ENCODE measurements around the gene SPATA1. TPM values are rescaled to one million over a fixed set of nuclear protein-coding genes. Genes with fewer than 3 reads are reported as not detected.
A peak's percentile ranks its signal among the peaks of the same experiment; 100 is the strongest.

Gene SPATA1
- total RNA-seq, 1 experiment from 2014 or later = 0.97 TPM

DNA sequence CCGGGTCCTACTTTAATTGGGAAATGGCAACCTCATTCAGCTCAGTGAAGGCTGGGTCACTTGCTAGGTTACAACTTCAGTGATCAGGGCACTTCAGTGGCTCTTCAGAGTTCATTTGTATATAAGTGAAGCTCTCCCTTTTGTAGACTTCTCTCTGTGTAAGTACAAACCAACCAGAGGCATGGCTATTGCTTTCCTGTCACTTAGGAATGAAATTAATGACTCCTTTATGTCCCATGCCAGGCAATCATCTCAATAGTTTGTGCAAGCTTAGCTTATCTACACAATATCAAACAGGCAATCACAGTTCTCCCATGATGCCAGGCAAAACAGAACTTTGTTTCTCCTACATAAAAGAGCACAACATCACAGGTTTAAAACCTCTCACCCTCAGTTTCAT is 90.8 kb downstream of the SPATA1 start:
- no peaks in the 10 kb centered on the region for H3K4me1 ChIP-seq
- H3K27me3 ChIP-seq = no peaks in the 10 kb centered on the region
- H3K9me3 ChIP-seq (replicated peaks) = peaks cover 5% of the 10 kb centered on the region; the same call in 1 of the 2 replicates
- no peak for DNase-seq
- no peaks in the 10 kb centered on the region for H3K36me3 ChIP-seq
- no peak overlapping the region for H3K27ac ChIP-seq
- H3K4me3 ChIP-seq = no peak overlapping the region

DNA sequence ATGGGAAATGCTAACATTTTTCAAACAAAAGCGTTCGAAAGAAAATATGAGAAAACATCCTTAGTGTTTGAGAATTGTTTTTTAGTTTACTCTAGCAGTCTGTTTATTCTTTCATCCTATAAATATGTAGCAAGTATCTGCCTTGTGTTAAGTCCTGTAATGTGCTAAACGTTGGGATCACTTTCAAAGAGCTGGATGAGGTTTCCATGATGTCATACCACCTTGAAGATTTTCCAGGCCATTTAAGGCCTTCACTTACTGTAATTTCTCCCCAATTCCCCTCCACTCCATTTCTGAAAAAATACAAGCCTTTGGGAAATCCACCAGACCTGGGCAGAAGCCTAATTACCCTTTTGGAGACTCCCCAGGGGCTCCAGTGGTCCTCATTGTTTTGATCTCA is 92.2 kb downstream of the SPATA1 start:
- H3K27me3 ChIP-seq = no peaks in the 10 kb centered on the region
- no peak for DNase-seq
- H3K36me3 ChIP-seq = no peaks in the 10 kb centered on the region
- peaks cover 4% of the 10 kb centered on the region; the same call in 1 of the 2 replicates for H3K9me3 ChIP-seq (replicated peaks)
- no peak overlapping the region for H3K4me3 ChIP-seq
- H3K27ac ChIP-seq = no peak overlapping the region
- H3K4me1 ChIP-seq = no peaks in the 10 kb centered on the region

GRCh38 chr1:84598846-84599741 is 92.9 kb downstream of the SPATA1 start:
- no peak for DNase-seq
- Histone ChIP-seq H3K4me3 (no peak overlapping the region), H3K27me3 (no peaks in the 10 kb centered on the region), H3K9me3 (replicated peaks) (no peaks in the 10 kb centered on the region; the same call in 1 of the 2 replicates), H3K36me3 (no peaks in the 10 kb centered on the region), H3K27ac (no peak overlapping the region), H3K4me1 (no peaks in the 10 kb centered on the region)

- 0 out of 2 replicates have a peak, but pooled peaks cover 8% of the 10 kb centered on the region for H3K9me3 ChIP-seq (replicated peaks)
- no peak overlapping the region for H3K4me3 ChIP-seq
- no peak for DNase-seq
- H3K36me3 ChIP-seq = no peaks in the 10 kb centered on the region
- no peaks in the 10 kb centered on the region for H3K4me1 ChIP-seq
- no peak overlapping the region for H3K27ac ChIP-seq
- H3K27me3 ChIP-seq = no peaks in the 10 kb centered on the region
Measured at GRCh38 chr1:84600796-84601195, 94.6 kb downstream of the SPATA1 start.

- Histone ChIP-seq H3K4me1 (no peaks in the 10 kb centered on the region), H3K27me3 (no peaks in the 10 kb centered on the region), H3K9me3 (replicated peaks) (0 out of 2 replicates have a peak, but pooled peaks cover 8% of the 10 kb centered on the region), H3K4me3 (peak overlapping the region; percentile 47), H3K27ac (peak overlapping the region; percentile 18; the same call in 1 of the 2 replicates), H3K36me3 (no peaks in the 10 kb centered on the region)
- DNase-seq = peak; percentile 24 to 35
Measured at GRCh38 chr1:84603223-84603622, 97.0 kb downstream of the SPATA1 start.

- Histone ChIP-seq H3K27ac (peak overlapping the region; percentile 18; the same call in 1 of the 2 replicates), H3K9me3 (replicated peaks) (0 out of 2 replicates have a peak, but pooled peaks cover 8% of the 10 kb centered on the region), H3K27me3 (no peaks in the 10 kb centered on the region), H3K4me3 (peak overlapping the region; percentile 47), H3K4me1 (no peaks in the 10 kb centered on the region), H3K36me3 (no peaks in the 10 kb centered on the region)
- peak; percentile 59 to 79 for DNase-seq
Measured at GRCh38 chr1:84603941-84604830, 98.0 kb downstream of the SPATA1 start.

- Histone ChIP-seq H3K4me1 (no peaks in the 10 kb centered on the region), H3K36me3 (no peaks in the 10 kb centered on the region), H3K4me3 (no peak overlapping the region), H3K9me3 (replicated peaks) (0 out of 2 replicates have a peak, but pooled peaks cover 8% of the 10 kb centered on the region), H3K27me3 (no peaks in the 10 kb centered on the region), H3K27ac (no peak overlapping the region)
- no peak for DNase-seq
Measured at GRCh38 chr1:84605157-84605556, 99.0 kb downstream of the SPATA1 start.

GRCh38 chr1:84606977-84607376 is 100.8 kb downstream of the SPATA1 start:
- no peak overlapping the region for H3K27ac ChIP-seq
- no peaks in the 10 kb centered on the region for H3K36me3 ChIP-seq
- H3K9me3 ChIP-seq (replicated peaks) = 0 out of 2 replicates have a peak, but pooled peaks cover 8% of the 10 kb centered on the region
- no peak overlapping the region for H3K4me3 ChIP-seq
- no peaks in the 10 kb centered on the region for H3K4me1 ChIP-seq
- DNase-seq = no peak
- no peaks in the 10 kb centered on the region for H3K27me3 ChIP-seq

- no peaks in the 10 kb centered on the region for H3K36me3 ChIP-seq
- H3K4me3 ChIP-seq = no peak overlapping the region
- no peaks in the 10 kb centered on the region for H3K4me1 ChIP-seq
- H3K27me3 ChIP-seq = no peaks in the 10 kb centered on the region
- DNase-seq = no peak
- peaks cover 8% of the 10 kb centered on the region for H3K9me3 ChIP-seq (replicated peaks)
- H3K27ac ChIP-seq = no peak overlapping the region
Measured at GRCh38 chr1:84611091-84611490, 104.9 kb downstream of the SPATA1 start.

DNA sequence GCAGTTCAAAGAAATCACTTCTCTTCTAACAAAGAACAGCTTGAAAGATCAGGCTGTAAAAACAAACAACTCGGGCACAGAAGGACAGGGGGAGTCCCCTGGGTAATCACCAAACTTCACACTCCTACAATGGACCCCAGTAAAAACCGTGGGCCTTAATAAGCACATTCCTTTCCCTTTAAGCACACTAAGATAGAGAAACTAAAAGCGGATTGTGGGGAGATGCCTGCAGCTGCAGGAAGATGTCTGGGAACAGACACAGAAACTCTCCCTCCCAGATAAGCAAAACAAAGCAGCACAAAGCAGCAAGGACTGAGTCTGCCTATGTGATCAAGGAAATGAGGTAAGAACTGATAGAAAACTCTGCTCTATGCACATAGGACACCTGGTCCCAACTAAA is 105.6 kb downstream of the SPATA1 start:
- peak; percentile 20 to 50 for DNase-seq
- no peak overlapping the region for H3K27ac ChIP-seq

GRCh38 chr1:84613026-84613425 is 106.8 kb downstream of the SPATA1 start:
- no peak overlapping the region for H3K27ac ChIP-seq
- DNase-seq = no peak

More for the DNA sequence above, 105.6 kb downstream of the SPATA1 start:
- no peaks in the 10 kb centered on the region for H3K4me1 ChIP-seq
- H3K9me3 ChIP-seq (replicated peaks) = peaks cover 8% of the 10 kb centered on the region
- H3K27me3 ChIP-seq = no peaks in the 10 kb centered on the region
- no peaks in the 10 kb centered on the region for H3K36me3 ChIP-seq
- peak overlapping the region; percentile 34 for H3K4me3 ChIP-seq

GRCh38 chr1:84613887-84614286 is 107.7 kb downstream of the SPATA1 start:
- DNase-seq = no peak
- Histone ChIP-seq H3K4me3 (no peak overlapping the region), H3K36me3 (no peaks in the 10 kb centered on the region), H3K4me1 (no peaks in the 10 kb centered on the region), H3K27ac (no peak overlapping the region), H3K27me3 (no peaks in the 10 kb centered on the region), H3K9me3 (replicated peaks) (peaks cover 8% of the 10 kb centered on the region)

More at GRCh38 chr1:84613026-84613425, 106.8 kb downstream of the SPATA1 start:
- peaks cover 8% of the 10 kb centered on the region for H3K9me3 ChIP-seq (replicated peaks)
- no peaks in the 10 kb centered on the region for H3K4me1 ChIP-seq
- H3K4me3 ChIP-seq = no peak overlapping the region
- H3K36me3 ChIP-seq = no peaks in the 10 kb centered on the region
- H3K27me3 ChIP-seq = no peaks in the 10 kb centered on the region

GRCh38 chr1:84615790-84616189 is 109.6 kb downstream of the SPATA1 start:
- no peaks in the 10 kb centered on the region for H3K36me3 ChIP-seq
- H3K9me3 ChIP-seq (replicated peaks) = peaks cover 8% of the 10 kb centered on the region
- H3K4me1 ChIP-seq = no peaks in the 10 kb centered on the region
- no peaks in the 10 kb centered on the region for H3K27me3 ChIP-seq
- no peak overlapping the region for H3K4me3 ChIP-seq
- no peak overlapping the region for H3K27ac ChIP-seq
- no peak for DNase-seq

Measured in SJCRH30 (cell line).